ENCODE data around the gene WASHC2A.
"Not testable (repeated sequence)": the region's sequence is repeated elsewhere in the genome, so short reads cannot be mapped to it uniquely, and the experiment has no call there.

Gene WASHC2A, protein sequence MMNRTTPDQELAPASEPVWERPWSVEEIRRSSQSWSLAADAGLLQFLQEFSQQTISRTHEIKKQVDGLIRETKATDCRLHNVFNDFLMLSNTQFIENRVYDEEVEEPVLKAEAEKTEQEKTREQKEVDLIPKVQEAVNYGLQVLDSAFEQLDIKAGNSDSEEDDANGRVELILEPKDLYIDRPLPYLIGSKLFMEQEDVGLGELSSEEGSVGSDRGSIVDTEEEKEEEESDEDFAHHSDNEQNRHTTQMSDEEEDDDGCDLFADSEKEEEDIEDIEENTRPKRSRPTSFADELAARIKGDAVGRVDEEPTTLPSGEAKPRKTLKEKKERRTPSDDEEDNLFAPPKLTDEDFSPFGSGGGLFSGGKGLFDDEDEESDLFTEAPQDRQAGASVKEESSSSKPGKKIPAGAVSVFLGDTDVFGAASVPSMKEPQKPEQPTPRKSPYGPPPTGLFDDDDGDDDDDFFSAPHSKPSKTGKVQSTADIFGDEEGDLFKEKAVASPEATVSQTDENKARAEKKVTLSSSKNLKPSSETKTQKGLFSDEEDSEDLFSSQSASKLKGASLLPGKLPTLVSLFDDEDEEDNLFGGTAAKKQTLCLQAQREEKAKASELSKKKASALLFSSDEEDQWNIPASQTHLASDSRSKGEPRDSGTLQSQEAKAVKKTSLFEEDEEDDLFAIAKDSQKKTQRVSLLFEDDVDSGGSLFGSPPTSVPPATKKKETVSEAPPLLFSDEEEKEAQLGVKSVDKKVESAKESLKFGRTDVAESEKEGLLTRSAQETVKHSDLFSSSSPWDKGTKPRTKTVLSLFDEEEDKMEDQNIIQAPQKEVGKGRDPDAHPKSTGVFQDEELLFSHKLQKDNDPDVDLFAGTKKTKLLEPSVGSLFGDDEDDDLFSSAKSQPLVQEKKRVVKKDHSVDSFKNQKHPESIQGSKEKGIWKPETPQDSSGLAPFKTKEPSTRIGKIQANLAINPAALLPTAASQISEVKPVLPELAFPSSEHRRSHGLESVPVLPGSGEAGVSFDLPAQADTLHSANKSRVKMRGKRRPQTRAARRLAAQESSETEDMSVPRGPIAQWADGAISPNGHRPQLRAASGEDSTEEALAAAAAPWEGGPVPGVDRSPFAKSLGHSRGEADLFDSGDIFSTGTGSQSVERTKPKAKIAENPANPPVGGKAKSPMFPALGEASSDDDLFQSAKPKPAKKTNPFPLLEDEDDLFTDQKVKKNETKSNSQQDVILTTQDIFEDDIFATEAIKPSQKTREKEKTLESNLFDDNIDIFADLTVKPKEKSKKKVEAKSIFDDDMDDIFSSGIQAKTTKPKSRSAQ (N-terminal part only)

DNA sequence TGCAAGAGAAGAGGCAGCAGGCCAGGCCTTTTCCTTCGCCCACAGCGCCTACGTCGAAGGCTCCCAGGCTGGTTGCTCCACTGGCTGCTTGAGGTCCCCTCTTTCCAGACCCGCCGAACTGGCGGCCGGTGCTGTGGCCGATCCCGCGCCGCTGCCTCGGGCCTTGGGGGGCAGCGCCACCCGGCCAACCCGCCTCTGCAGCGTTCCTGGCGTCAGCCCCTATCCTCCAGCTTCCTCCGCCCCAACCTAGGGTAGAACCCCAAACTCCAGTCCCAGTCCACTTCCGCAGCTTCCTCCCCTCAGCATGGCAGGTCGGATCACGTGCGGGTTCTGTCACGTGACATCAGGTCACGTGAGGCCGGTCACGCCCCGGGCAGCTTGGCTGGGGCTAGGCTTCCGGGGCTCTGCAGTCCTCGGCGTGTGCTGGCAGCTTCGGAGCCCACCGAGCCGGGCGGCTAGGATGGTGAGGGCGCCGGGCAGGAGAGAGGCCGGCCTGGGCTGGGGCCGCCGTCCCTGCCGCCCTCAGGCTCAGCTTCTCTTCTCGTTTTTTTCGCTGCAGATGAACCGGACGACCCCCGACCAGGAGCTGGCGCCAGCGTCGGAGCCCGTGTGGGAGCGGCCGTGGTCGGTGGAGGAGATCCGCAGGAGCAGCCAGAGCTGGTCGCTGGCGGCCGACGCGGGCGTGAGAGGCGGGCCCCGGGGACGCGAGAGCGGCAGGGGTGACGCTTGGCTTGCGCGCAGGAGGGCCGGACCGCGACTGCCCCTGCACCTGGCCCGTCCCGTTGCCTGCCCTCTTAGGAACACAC, at the start of gene WASHC2A:
Gene WASHC2A (plus strand): TSS at position 409 of the 806 bp plus-strand sequence. CDS start 52 bp downstream, at position 461.
- CTCF ChIA-PET; H3K27ac ChIP-seq (ENCODE audit: extremely low read depth, low read depth, low read length): not testable (repeated sequence)
- peak; percentile 95 for TF ChIP-seq KLF8 (tag by site-specific recombination; IDR thresholded peaks at IDR 0.05)
- TF ChIP-seq, protein P1, sequence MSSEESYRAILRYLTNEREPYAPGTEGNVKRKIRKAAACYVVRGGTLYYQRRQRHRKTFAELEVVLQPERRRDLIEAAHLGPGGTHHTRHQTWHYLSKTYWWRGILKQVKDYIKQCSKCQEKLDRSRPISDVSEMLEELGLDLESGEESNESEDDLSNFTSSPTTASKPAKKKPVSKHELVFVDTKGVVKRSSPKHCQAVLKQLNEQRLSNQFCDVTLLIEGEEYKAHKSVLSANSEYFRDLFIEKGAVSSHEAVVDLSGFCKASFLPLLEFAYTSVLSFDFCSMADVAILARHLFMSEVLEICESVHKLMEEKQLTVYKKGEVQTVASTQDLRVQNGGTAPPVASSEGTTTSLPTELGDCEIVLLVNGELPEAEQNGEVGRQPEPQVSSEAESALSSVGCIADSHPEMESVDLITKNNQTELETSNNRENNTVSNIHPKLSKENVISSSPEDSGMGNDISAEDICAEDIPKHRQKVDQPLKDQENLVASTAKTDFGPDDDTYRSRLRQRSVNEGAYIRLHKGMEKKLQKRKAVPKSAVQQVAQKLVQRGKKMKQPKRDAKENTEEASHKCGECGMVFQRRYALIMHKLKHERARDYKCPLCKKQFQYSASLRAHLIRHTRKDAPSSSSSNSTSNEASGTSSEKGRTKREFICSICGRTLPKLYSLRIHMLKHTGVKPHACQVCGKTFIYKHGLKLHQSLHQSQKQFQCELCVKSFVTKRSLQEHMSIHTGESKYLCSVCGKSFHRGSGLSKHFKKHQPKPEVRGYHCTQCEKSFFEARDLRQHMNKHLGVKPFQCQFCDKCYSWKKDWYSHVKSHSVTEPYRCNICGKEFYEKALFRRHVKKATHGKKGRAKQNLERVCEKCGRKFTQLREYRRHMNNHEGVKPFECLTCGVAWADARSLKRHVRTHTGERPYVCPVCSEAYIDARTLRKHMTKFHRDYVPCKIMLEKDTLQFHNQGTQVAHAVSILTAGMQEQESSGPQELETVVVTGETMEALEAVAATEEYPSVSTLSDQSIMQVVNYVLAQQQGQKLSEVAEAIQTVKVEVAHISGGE (tag by site-specific recombination; conservative IDR thresholded peaks at IDR 0.05; ENCODE audit: low read depth), result peak; percentile 43; the same call in 1 of the 2 replicates
- peak; percentile 78 for TF ChIP-seq ZNF843 (tag by site-specific recombination; IDR thresholded peaks at IDR 0.05)
- TF ChIP-seq, protein P2, sequence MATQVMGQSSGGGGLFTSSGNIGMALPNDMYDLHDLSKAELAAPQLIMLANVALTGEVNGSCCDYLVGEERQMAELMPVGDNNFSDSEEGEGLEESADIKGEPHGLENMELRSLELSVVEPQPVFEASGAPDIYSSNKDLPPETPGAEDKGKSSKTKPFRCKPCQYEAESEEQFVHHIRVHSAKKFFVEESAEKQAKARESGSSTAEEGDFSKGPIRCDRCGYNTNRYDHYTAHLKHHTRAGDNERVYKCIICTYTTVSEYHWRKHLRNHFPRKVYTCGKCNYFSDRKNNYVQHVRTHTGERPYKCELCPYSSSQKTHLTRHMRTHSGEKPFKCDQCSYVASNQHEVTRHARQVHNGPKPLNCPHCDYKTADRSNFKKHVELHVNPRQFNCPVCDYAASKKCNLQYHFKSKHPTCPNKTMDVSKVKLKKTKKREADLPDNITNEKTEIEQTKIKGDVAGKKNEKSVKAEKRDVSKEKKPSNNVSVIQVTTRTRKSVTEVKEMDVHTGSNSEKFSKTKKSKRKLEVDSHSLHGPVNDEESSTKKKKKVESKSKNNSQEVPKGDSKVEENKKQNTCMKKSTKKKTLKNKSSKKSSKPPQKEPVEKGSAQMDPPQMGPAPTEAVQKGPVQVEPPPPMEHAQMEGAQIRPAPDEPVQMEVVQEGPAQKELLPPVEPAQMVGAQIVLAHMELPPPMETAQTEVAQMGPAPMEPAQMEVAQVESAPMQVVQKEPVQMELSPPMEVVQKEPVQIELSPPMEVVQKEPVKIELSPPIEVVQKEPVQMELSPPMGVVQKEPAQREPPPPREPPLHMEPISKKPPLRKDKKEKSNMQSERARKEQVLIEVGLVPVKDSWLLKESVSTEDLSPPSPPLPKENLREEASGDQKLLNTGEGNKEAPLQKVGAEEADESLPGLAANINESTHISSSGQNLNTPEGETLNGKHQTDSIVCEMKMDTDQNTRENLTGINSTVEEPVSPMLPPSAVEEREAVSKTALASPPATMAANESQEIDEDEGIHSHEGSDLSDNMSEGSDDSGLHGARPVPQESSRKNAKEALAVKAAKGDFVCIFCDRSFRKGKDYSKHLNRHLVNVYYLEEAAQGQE (tag by site-specific recombination; IDR thresholded peaks at IDR 0.05), result peak; percentile 42; the same call in 1 of the 2 replicates
- peak; percentile 95 for TF ChIP-seq ZXDB (tag by site-specific recombination; IDR thresholded peaks at IDR 0.05)
- peak; percentile 77 for TF ChIP-seq ZNF394 (tag by site-specific recombination; IDR thresholded peaks at IDR 0.05; ENCODE audit: borderline replicate concordance)
- peak; percentile 97 for TF ChIP-seq ZNF24 (tag by site-specific recombination; IDR thresholded peaks at IDR 0.05)
- peak; percentile 90 for TF ChIP-seq ZFP37 (tag by site-specific recombination; IDR thresholded peaks at IDR 0.05)
- TF ChIP-seq, protein P3, sequence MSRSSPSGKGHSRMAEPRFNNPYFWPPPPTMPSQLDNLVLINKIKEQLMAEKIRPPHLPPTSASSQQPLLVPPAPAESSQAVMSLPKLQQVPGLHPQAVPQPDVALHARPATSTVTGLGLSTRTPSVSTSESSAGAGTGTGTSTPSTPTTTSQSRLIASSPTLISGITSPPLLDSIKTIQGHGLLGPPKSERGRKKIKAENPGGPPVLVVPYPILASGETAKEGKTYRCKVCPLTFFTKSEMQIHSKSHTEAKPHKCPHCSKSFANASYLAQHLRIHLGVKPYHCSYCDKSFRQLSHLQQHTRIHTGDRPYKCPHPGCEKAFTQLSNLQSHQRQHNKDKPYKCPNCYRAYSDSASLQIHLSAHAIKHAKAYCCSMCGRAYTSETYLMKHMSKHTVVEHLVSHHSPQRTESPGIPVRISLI (tag by site-specific recombination; IDR thresholded peaks at IDR 0.05), result peak; percentile 69; the same call in 1 of the 2 replicates
- TF ChIP-seq, protein P4, sequence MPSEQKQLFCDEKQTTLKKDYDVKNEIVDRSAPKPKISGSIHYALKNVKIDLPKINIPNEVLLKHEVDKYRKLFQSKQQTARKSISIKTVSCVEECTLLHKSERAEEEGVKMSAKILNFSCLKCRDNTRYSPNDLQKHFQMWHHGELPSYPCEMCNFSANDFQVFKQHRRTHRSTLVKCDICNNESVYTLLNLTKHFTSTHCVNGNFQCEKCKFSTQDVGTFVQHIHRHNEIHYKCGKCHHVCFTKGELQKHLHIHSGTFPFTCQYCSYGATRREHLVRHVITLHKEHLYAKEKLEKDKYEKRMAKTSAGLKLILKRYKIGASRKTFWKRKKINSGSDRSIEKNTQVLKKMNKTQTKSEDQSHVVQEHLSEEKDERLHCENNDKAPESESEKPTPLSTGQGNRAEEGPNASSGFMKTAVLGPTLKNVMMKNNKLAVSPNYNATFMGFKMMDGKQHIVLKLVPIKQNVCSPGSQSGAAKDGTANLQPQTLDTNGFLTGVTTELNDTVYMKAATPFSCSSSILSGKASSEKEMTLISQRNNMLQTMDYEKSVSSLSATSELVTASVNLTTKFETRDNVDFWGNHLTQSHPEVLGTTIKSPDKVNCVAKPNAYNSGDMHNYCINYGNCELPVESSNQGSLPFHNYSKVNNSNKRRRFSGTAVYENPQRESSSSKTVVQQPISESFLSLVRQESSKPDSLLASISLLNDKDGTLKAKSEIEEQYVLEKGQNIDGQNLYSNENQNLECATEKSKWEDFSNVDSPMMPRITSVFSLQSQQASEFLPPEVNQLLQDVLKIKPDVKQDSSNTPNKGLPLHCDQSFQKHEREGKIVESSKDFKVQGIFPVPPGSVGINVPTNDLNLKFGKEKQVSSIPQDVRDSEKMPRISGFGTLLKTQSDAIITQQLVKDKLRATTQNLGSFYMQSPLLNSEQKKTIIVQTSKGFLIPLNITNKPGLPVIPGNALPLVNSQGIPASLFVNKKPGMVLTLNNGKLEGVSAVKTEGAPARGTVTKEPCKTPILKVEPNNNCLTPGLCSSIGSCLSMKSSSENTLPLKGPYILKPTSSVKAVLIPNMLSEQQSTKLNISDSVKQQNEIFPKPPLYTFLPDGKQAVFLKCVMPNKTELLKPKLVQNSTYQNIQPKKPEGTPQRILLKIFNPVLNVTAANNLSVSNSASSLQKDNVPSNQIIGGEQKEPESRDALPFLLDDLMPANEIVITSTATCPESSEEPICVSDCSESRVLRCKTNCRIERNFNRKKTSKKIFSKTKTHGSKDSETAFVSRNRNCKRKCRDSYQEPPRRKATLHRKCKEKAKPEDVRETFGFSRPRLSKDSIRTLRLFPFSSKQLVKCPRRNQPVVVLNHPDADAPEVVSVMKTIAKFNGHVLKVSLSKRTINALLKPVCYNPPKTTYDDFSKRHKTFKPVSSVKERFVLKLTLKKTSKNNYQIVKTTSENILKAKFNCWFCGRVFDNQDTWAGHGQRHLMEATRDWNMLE (tag by site-specific recombination; conservative IDR thresholded peaks at IDR 0.05; ENCODE audit: low read depth), result peak; percentile 64
- TF ChIP-seq, protein P5, sequence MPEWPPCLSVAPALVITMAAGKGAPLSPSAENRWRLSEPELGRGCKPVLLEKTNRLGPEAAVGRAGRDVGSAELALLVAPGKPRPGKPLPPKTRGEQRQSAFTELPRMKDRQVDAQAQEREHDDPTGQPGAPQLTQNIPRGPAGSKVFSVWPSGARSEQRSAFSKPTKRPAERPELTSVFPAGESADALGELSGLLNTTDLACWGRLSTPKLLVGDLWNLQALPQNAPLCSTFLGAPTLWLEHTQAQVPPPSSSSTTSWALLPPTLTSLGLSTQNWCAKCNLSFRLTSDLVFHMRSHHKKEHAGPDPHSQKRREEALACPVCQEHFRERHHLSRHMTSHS (tag by site-specific recombination; IDR thresholded peaks at IDR 0.05), result 0 out of 2 replicates have a peak, but pooled peaks have one; percentile 50
- TF ChIP-seq, protein P6, sequence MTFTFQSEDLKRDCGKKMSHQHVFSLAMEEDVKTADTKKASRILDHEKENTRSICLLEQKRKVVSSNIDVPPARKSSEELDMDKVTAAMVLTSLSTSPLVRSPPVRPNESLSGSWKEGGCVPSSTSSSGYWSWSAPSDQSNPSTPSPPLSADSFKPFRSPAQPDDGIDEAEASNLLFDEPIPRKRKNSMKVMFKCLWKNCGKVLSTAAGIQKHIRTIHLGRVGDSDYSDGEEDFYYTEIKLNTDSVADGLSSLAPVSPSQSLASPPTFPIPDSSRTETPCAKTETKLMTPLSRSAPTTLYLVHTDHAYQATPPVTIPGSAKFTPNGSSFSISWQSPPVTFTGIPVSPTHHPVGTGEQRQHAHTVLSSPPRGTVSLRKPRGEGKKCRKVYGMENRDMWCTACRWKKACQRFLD (tag by site-specific recombination; IDR thresholded peaks at IDR 0.05), result peak; percentile 86; the same call in 1 of the 2 replicates
- TF ChIP-seq ZNF121 (tag by site-specific recombination; IDR thresholded peaks at IDR 0.05), result 0 out of 2 replicates have a peak, but pooled peaks have one; percentile 39
- TF ChIP-seq SCRT2 (tag by site-specific recombination; IDR thresholded peaks at IDR 0.05), result peak; percentile 40; the same call in 1 of the 2 replicates
- peak; percentile 79 for TF ChIP-seq WT1 (tag by site-specific recombination; IDR thresholded peaks at IDR 0.05)

More for the DNA sequence above, at the start of gene WASHC2A:
- POLR2A ChIA-PET; H3K9me3 ChIP-seq (ENCODE audit: control insufficient read depth, insufficient read depth, low read depth, low read length); H3K36me3 ChIP-seq (ENCODE audit: control insufficient read depth in 2 of 2, insufficient read depth in 1 of 2, low read length in 2 of 2); H3K4me1 ChIP-seq (ENCODE audit: control insufficient read depth, insufficient read depth, low read length): not testable (repeated sequence)
- peak within 1 kb of the TSS; percentile 56 for H3K4me3 ChIP-seq (ENCODE audit: low read depth, low read length)
